Mesenchymal stem cell (in vitro differentiated cells and primary cell): ENCODE measurements around the gene THBD.

ENCODE experiments used
- DNase-seq: peaks from one replicate; pipeline ENCODE4 v3.0.0-alpha.2; 2013
- H2AFZ ChIP-seq: one replicate; pipeline ENCODE4 v1.6.1; 2013; ENCODE audit warnings: low read depth, mild to moderate bottlenecking, control low read depth, inconsistent platforms, low read length, moderate library complexity
- H2AK5ac ChIP-seq: 2 replicates; pipeline ENCODE4 v1.6.1; 2013; ENCODE audit warnings: low read length, moderate library complexity, mild to moderate bottlenecking, inconsistent platforms; ENCODE audit not compliant: severe bottlenecking
- H2BK120ac ChIP-seq: one replicate; pipeline ENCODE4 v1.6.1; 2013; ENCODE audit warnings: low read depth, mild to moderate bottlenecking, inconsistent platforms, low read length, moderate library complexity
- H2BK12ac ChIP-seq, 2 experiments: one replicate each; pipeline ENCODE4 v1.6.1; 2013; ENCODE audit warnings: inconsistent platforms in 2 of 2, low read length in 2 of 2, mild to moderate bottlenecking in 2 of 2, moderate library complexity in 2 of 2, control low read depth in 1 of 2
- H2BK15ac ChIP-seq: one replicate; pipeline ENCODE4 v1.6.1; 2013; ENCODE audit warnings: mild to moderate bottlenecking, low read depth, inconsistent platforms; ENCODE audit not compliant: poor library complexity, severe bottlenecking
- H2BK5ac ChIP-seq: 2 replicates; pipeline ENCODE4 v1.6.1; 2013; ENCODE audit warnings: low read depth, mild to moderate bottlenecking, low read length, control low read depth, inconsistent platforms; ENCODE audit not compliant: poor library complexity, severe bottlenecking
- H3K14ac ChIP-seq, 2 experiments: one replicate each; pipeline ENCODE4 v1.6.1; 2013; ENCODE audit warnings: inconsistent platforms in 2 of 2, low read length in 2 of 2, control low read depth in 1 of 2, mild to moderate bottlenecking in 1 of 2, moderate library complexity in 1 of 2
- H3K18ac ChIP-seq, 2 experiments: one replicate each; pipeline ENCODE4 v1.6.1; 2013; ENCODE audit warnings: inconsistent platforms in 2 of 2, low read length in 2 of 2, control low read depth in 1 of 2, low read depth in 1 of 2, mild to moderate bottlenecking in 1 of 2
- H3K23ac ChIP-seq, 2 experiments: one replicate each; pipeline ENCODE4 v1.6.1; 2013; ENCODE audit warnings: inconsistent platforms in 2 of 2, low read length in 2 of 2, mild to moderate bottlenecking in 2 of 2, moderate library complexity in 2 of 2, control low read depth in 1 of 2
- H3K27ac ChIP-seq: 2 replicates; pipeline ENCODE4 v1.5.1; 2013; ENCODE audit warnings: mild to moderate bottlenecking, moderate library complexity, low read length, control low read depth, inconsistent platforms; ENCODE audit not compliant: poor library complexity, severe bottlenecking
- H3K27me3 ChIP-seq, 2 experiments: 2 replicates each; pipeline versions ENCODE4 v1.6.1 to v1.7.0; 2013; ENCODE audit warnings: low read length in 2 of 2, mild to moderate bottlenecking in 2 of 2, moderate library complexity in 2 of 2, control low read depth in 1 of 2, inconsistent platforms in 1 of 2; ENCODE audit not compliant: control insufficient read depth in 1 of 2, insufficient read depth in 1 of 2
- H3K36me3 ChIP-seq, 2 experiments: 2 replicates each; pipeline versions ENCODE4 v1.6.1 to v1.7.0; 2013; ENCODE audit warnings: low read length in 2 of 2, control low read depth in 1 of 2, inconsistent platforms in 1 of 2, low read depth in 1 of 2, mild to moderate bottlenecking in 1 of 2; ENCODE audit not compliant: insufficient read depth in 2 of 2, control insufficient read depth in 1 of 2
- H3K4ac ChIP-seq, 2 experiments: one replicate each; pipeline ENCODE4 v1.6.1; 2013; ENCODE audit warnings: inconsistent platforms in 2 of 2, low read length in 2 of 2, mild to moderate bottlenecking in 2 of 2, moderate library complexity in 2 of 2, control low read depth in 1 of 2, low read depth in 1 of 2
- H3K4me1 ChIP-seq: 2 replicates; pipeline ENCODE4 v1.6.1; 2013; ENCODE audit warnings: low read depth, low read length, control low read depth; ENCODE audit not compliant: control insufficient read depth, insufficient read depth
- H3K4me2 ChIP-seq: 2 replicates; pipeline ENCODE4 v1.6.1; 2013; ENCODE audit warnings: low read length, mild to moderate bottlenecking, inconsistent platforms; ENCODE audit not compliant: poor library complexity, severe bottlenecking
- H3K4me3 ChIP-seq, 2 experiments: 2 replicates each; pipeline versions ENCODE4 v1.5.1 to v1.7.0; 2013; ENCODE audit warnings: low read length in 2 of 2, mild to moderate bottlenecking in 2 of 2, control low read depth in 1 of 2, low read depth in 1 of 2; ENCODE audit not compliant: insufficient read depth in 1 of 2
- H3K79me1 ChIP-seq: replicated peaks from 2 replicates; pipeline ENCODE4 v1.6.1; 2013; ENCODE audit warnings: mild to moderate bottlenecking, control low read depth, low read length, inconsistent platforms; ENCODE audit not compliant: poor library complexity, severe bottlenecking
- H3K9ac ChIP-seq: 2 replicates; pipeline ENCODE4 v1.7.0; 2013; ENCODE audit warnings: mild to moderate bottlenecking, low read length, moderate library complexity
- H3K9me3 ChIP-seq: 2 replicates; pipeline ENCODE4 v1.7.0; 2013; ENCODE audit warnings: mild to moderate bottlenecking, low read length; ENCODE audit not compliant: control insufficient read depth
- H4K8ac ChIP-seq: one replicate; pipeline ENCODE4 v1.6.1; 2013; ENCODE audit warnings: inconsistent platforms, mild to moderate bottlenecking, low read length, moderate library complexity
- H4K91ac ChIP-seq: one replicate; pipeline ENCODE4 v1.6.1; 2013; ENCODE audit warnings: mild to moderate bottlenecking, low read length, inconsistent platforms
- WGBS: methylation state at CpG from one replicate; pipeline ENCODE4 v1.1.7; 2013; ENCODE audit warnings: mixed read lengths; 5-methylcytosine and 5-hydroxymethylcytosine counted together

Gene THBD

GRCh38 chr20:23022849-23023248 lies 26.6 kb downstream of the THBD start:
- no peak overlapping the region for H3K9ac ChIP-seq
- H3K27ac ChIP-seq, result no peak overlapping the region
- H2BK120ac ChIP-seq, result no peak overlapping the region
- H3K36me3 ChIP-seq, result no peaks in the 10 kb centered on the region
- H3K4me2 ChIP-seq, result no peak overlapping the region
- no peak overlapping the region for H3K23ac ChIP-seq
- no peak overlapping the region for H4K8ac ChIP-seq
- WGBS, result 96% methylated on average over 3 of the region's 4 CpGs
- H3K27me3 ChIP-seq, result peaks cover 15 to 17% of the 10 kb centered on the region in 2 experiments
- H3K79me1 ChIP-seq, result no peaks in the 10 kb centered on the region
- no peak overlapping the region for H2AK5ac ChIP-seq
- no peak overlapping the region for H4K91ac ChIP-seq
- H2AFZ ChIP-seq, result no peak overlapping the region
- H3K4ac ChIP-seq, result no peak overlapping the region
- no peak overlapping the region for H3K4me3 ChIP-seq
- no peak overlapping the region for H3K18ac ChIP-seq
- H3K4me1 ChIP-seq, result no peaks in the 10 kb centered on the region
- H3K14ac ChIP-seq, result no peak overlapping the region
- H2BK15ac ChIP-seq, result no peak overlapping the region
- DNase-seq, result no peak
- no peak overlapping the region for H2BK12ac ChIP-seq
- H2BK5ac ChIP-seq, result no peak overlapping the region
- no peaks in the 10 kb centered on the region for H3K9me3 ChIP-seq

- Histone ChIP-seq H3K4ac (no peak overlapping the region), H3K4me2 (no peak overlapping the region), H2BK5ac (no peak overlapping the region), H2BK120ac (no peak overlapping the region), H3K23ac (no peak overlapping the region), H3K18ac (no peak overlapping the region), H3K9ac (no peak overlapping the region), H3K4me1 (no peaks in the 10 kb centered on the region), H3K79me1 (no peaks in the 10 kb centered on the region), H3K4me3 (no peak overlapping the region), H3K14ac (no peak overlapping the region), H4K8ac (no peak overlapping the region), H4K91ac (no peak overlapping the region), H2BK15ac (no peak overlapping the region), H2AFZ (no peak overlapping the region), H3K36me3 (no peaks in the 10 kb centered on the region), H3K9me3 (no peaks in the 10 kb centered on the region), H3K27me3 (peaks cover 7 to 8% of the 10 kb centered on the region in 2 experiments), H2BK12ac (no peak overlapping the region), H2AK5ac (no peak overlapping the region), H3K27ac (no peak overlapping the region)
- DNase-seq, result peak; percentile 14
- 81% methylated on average over 4 of the region's 5 CpGs for WGBS
Observed at GRCh38 chr20:23021951-23022350, 27.5 kb downstream of the THBD start.

GRCh38 chr20:23021541-23021940 lies 27.9 kb downstream of the THBD start:
- H3K27me3 ChIP-seq, result peaks cover 5 to 6% of the 10 kb centered on the region in 2 experiments
- no peak overlapping the region for H3K18ac ChIP-seq
- H3K9ac ChIP-seq, result no peak overlapping the region
- no peak overlapping the region for H3K4ac ChIP-seq
- H3K9me3 ChIP-seq, result no peaks in the 10 kb centered on the region
- H2BK5ac ChIP-seq, result no peak overlapping the region
- H4K91ac ChIP-seq, result no peak overlapping the region
- H3K27ac ChIP-seq, result no peak overlapping the region
- H3K4me3 ChIP-seq, result no peak overlapping the region
- no peak for DNase-seq
- no peak overlapping the region for H2BK15ac ChIP-seq
- H3K4me1 ChIP-seq, result no peaks in the 10 kb centered on the region
- H2AK5ac ChIP-seq, result no peak overlapping the region
- no peak overlapping the region for H2BK120ac ChIP-seq
- no peaks in the 10 kb centered on the region for H3K36me3 ChIP-seq
- 75% methylated on average over 1 of the region's 1 CpG for WGBS
- no peaks in the 10 kb centered on the region for H3K79me1 ChIP-seq
- no peak overlapping the region for H2BK12ac ChIP-seq
- H2AFZ ChIP-seq, result no peak overlapping the region
- no peak overlapping the region for H3K4me2 ChIP-seq
- H4K8ac ChIP-seq, result no peak overlapping the region
- no peak overlapping the region for H3K23ac ChIP-seq
- no peak overlapping the region for H3K14ac ChIP-seq

- Histone ChIP-seq H3K4me1 (no peaks in the 10 kb centered on the region), H3K18ac (no peak overlapping the region), H3K4me3 (no peak overlapping the region), H2AFZ (no peak overlapping the region), H3K79me1 (no peaks in the 10 kb centered on the region), H3K14ac (no peak overlapping the region), H4K91ac (no peak overlapping the region), H2BK15ac (no peak overlapping the region), H3K27ac (no peak overlapping the region), H4K8ac (no peak overlapping the region), H3K9me3 (no peaks in the 10 kb centered on the region), H3K4me2 (no peak overlapping the region), H2AK5ac (no peak overlapping the region), H3K23ac (no peak overlapping the region), H3K27me3 (peaks cover 5 to 6% of the 10 kb centered on the region in 2 experiments), H2BK120ac (no peak overlapping the region), H2BK5ac (no peak overlapping the region), H3K4ac (no peak overlapping the region), H2BK12ac (no peak overlapping the region), H3K36me3 (no peaks in the 10 kb centered on the region), H3K9ac (no peak overlapping the region)
- 85% methylated on average over 12 of the region's 12 CpGs for WGBS
- no peak for DNase-seq
Observed at GRCh38 chr20:23020230-23021018, 29.0 kb downstream of the THBD start.
